Thoracic aorta (tissue), 2 donors: Measurements from ENCODE around the gene JAK3. TPM values are rescaled to one million over a fixed set of nuclear protein-coding genes. Genes with fewer than 3 reads are reported as not detected.

Experiments
- ATAC-seq: fragments of 150-250 bp; one replicate; pipeline ENCODE4 v1.8.0; 2017; ENCODE audit warnings: low read depth; ENCODE audit not compliant: insufficient number of reproducible peaks, low FRiP score
- DNase-seq: peaks from one replicate; pipeline ENCODE4 v3.0.0-alpha.2; 2020; ENCODE audit warnings: low spot score
- H3K27ac ChIP-seq, 2 donors: fragments of 200-600 bp; sonication (generic); 1 replicate in 1 of 2; 2 replicates in 1 of 2; pipeline ENCODE4 v1.5.1; 2016; ENCODE audit warnings: mild to moderate bottlenecking in 2 of 2, moderate library complexity in 2 of 2
- H3K27me3 ChIP-seq: fragments of 200-600 bp; sonication (generic); replicated peaks from 2 replicates; pipeline ENCODE4 v1.6.0; 2016; ENCODE audit warnings: mild to moderate bottlenecking; ENCODE audit not compliant: insufficient read depth
- H3K36me3 ChIP-seq: fragments of 200-600 bp; sonication (generic); one replicate; pipeline ENCODE4 v1.5.1; 2016
- H3K4me1 ChIP-seq, 2 donors: fragments of 200-600 bp; sonication (generic); 1 replicate in 1 of 2; 2 replicates in 1 of 2; pipeline versions ENCODE4 v1.5.1 to v1.6.0; 2016; ENCODE audit warnings: low read depth in 2 of 2, mild to moderate bottlenecking in 1 of 2; ENCODE audit not compliant: control insufficient read depth in 1 of 2
- H3K4me3 ChIP-seq: fragments of 200-600 bp; sonication (generic); 2 replicates; pipeline ENCODE4 v1.5.1; 2016; ENCODE audit warnings: mild to moderate bottlenecking
- H3K9me3 ChIP-seq: fragments of 200-600 bp; sonication (generic); 2 replicates; pipeline ENCODE4 v1.5.1; 2016
- total RNA-seq, 2 donors: library from RNA; depleted of rRNA; stranded (reverse); fragments of >200 nt; gene quantifications; one replicate each; pipeline versions ENCODE4 v1.1.0 to v1.2.3, GENCODE V29; 2016
- TF ChIP-seq, protein P1 (sequence below): fragments of 200-600 bp; sonication (generic); IDR thresholded peaks from one replicate; pipeline ENCODE4 v1.5.1; 2019; ENCODE audit warnings: antibody characterized with exemption

Gene JAK3
- total RNA-seq, 2 donors from 2014 or later = 12.7 to 35.8 TPM

DNA sequence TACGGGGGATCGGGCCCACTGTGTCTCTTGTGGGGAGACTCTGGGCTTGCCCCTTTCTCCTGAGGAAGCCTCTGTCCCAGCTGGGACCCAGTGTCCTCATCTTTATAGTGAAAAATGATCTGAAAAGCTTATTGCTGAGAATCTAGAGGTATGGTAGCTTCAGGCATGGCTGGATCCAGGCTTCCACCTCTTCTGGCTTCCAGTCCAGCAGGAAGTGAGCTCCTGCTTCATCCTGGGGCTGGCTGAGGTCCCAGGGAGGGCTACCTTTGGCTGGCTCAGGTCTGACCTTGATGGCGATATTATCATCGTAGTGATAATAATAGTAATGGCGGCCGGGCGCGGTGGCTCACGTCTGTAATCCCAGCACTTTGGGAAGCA is 27.0 kb upstream of the JAK3 start:
- no peaks in the 10 kb centered on the region for H3K9me3 ChIP-seq
- TF ChIP-seq, protein P1, sequence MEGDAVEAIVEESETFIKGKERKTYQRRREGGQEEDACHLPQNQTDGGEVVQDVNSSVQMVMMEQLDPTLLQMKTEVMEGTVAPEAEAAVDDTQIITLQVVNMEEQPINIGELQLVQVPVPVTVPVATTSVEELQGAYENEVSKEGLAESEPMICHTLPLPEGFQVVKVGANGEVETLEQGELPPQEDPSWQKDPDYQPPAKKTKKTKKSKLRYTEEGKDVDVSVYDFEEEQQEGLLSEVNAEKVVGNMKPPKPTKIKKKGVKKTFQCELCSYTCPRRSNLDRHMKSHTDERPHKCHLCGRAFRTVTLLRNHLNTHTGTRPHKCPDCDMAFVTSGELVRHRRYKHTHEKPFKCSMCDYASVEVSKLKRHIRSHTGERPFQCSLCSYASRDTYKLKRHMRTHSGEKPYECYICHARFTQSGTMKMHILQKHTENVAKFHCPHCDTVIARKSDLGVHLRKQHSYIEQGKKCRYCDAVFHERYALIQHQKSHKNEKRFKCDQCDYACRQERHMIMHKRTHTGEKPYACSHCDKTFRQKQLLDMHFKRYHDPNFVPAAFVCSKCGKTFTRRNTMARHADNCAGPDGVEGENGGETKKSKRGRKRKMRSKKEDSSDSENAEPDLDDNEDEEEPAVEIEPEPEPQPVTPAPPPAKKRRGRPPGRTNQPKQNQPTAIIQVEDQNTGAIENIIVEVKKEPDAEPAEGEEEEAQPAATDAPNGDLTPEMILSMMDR = no peak
- ATAC-seq (no peak), DNase-seq (no peak)
- peaks cover 5 to 7% of the 10 kb centered on the region in 2 donors for H3K4me1 ChIP-seq
- H3K27ac ChIP-seq = no peak overlapping the region
- H3K36me3 ChIP-seq = no peaks in the 10 kb centered on the region
- H3K4me3 ChIP-seq = no peak overlapping the region
- peaks cover 10% of the 10 kb centered on the region for H3K27me3 ChIP-seq

DNA sequence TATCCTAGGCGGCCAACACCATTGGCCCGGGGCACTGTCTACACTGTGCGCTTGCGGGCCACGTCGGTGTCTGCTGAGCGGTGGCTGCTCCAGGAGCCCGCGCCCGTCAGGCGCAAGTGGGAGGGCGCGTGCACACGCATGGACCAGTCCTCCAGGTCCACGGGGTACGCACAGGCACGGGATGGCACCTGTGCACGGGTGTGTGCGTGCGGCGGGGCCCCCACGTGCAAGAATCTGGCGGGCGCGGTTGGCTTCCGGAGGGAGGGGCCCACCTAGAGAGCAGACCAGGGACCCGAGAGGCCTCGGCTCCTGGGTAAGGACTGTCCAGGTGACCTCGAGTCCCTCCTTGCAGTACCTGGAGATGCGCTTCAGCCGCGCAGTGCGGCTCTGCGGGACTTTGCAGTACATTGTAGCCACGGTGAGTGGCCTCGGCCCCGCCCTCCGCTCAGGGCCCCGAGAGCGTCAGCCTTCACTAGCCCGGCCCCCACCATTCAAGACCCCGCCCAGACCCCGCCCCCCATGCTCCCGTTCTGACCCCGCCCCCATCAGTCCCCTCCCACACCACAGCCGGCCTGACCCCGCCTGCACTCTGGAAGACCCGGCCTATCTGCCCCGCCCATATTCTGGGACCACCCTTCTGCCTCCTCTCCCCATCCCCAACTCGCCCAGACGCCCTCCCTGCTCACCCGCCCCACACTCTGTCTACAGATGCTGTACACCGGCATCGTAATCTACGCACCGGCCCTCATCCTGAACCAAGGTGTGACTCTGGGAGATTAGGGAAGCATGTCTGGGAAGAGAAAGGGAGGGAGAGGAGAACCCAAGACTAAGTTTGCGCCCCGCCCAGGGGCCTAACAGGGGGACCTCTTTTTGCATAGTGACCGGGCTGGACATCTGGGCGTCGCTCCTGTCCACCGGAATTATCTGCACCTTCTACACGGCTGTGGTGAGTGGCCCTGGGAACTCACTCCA is 26.3 kb upstream of the JAK3 start:
- H3K9me3 ChIP-seq = no peaks in the 10 kb centered on the region
- H3K27me3 ChIP-seq = peaks cover 10% of the 10 kb centered on the region
- peak overlapping the region; percentile 39 for H3K4me3 ChIP-seq
- no peak overlapping the region for H3K27ac ChIP-seq
- TF ChIP-seq, protein P1 = no peak
- DNase-seq (no peak), ATAC-seq (no peak)
- peaks cover 5 to 7% of the 10 kb centered on the region in 2 donors for H3K4me1 ChIP-seq
- H3K36me3 ChIP-seq = no peaks in the 10 kb centered on the region

DNA sequence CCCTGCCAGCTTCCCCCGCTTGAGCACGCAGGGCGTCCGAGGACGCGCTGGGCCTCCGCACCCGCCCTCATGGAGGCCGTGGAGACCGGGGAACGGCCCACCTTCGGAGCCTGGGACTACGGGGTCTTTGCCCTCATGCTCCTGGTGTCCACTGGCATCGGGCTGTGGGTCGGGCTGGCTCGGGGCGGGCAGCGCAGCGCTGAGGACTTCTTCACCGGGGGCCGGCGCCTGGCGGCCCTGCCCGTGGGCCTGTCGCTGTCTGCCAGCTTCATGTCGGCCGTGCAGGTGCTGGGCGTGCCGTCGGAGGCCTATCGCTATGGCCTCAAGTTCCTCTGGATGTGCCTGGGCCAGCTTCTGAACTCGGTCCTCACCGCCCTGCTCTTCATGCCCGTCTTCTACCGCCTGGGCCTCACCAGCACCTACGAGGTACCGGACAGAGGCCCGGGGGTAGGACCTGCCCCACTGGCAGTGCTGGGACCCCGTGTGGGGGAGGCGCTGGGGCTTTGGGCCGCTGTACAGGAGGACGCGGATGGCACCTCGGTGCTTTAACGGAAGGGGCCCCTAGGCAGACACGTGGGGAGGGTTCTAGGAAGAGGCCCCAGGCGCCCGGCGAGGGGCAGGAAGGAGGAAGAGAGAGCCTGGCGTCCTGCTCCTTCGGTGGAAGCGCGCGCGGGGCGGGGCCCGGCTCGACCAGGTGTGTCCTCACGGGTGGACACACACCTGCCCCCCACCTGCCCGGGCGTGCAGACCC is 24.6 kb upstream of the JAK3 start:
- H3K4me1 ChIP-seq = peaks cover 5 to 7% of the 10 kb centered on the region in 2 donors
- no peaks in the 10 kb centered on the region for H3K9me3 ChIP-seq
- DNase-seq (no peak), ATAC-seq (no peak)
- H3K4me3 ChIP-seq = peak overlapping the region; percentile 42
- H3K27ac ChIP-seq = no peak overlapping the region
- TF ChIP-seq, protein P1 = no peak
- peaks cover 10% of the 10 kb centered on the region for H3K27me3 ChIP-seq
- H3K36me3 ChIP-seq = no peaks in the 10 kb centered on the region

DNA sequence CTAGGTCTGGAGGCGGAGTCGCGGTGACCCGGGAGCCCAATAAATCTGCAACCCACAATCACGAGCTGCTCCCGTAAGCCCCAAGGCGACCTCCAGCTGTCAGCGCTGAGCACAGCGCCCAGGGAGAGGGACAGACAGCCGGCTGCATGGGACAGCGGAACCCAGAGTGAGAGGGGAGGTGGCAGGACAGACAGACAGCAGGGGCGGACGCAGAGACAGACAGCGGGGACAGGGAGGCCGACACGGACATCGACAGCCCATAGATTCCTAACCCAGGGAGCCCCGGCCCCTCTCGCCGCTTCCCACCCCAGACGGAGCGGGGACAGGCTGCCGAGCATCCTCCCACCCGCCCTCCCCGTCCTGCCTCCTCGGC is 24.1 kb upstream of the JAK3 start, which contains the start of gene SLC5A5:
Gene SLC5A5, plus strand, starts transcription at position 68 of the 373 bp plus-strand sequence. CDS start 375 bp downstream, outside the sequence.
- H3K27me3 ChIP-seq = peaks cover 10% of the 10 kb centered on the region
- ATAC-seq = no peak
- H3K9me3 ChIP-seq = no peaks in the 10 kb centered on the region
- TF ChIP-seq, protein P1 = no peak
- H3K36me3 ChIP-seq = no peaks in the 10 kb centered on the region
- H3K4me1 ChIP-seq = peaks cover 5 to 7% of the 10 kb centered on the region in 2 donors
- H3K27ac ChIP-seq = no peak within 1 kb of the TSS
- peak within 1 kb of the TSS; percentile 42 for H3K4me3 ChIP-seq
- DNase-seq = no peak
